ENCODE measurements around the gene RIT1. TPM values are rescaled to one million over a fixed set of nuclear protein-coding genes. Genes with fewer than 3 reads are reported as not detected.

Gene RIT1
- total RNA-seq, 1 donor from 2014 or later = 26.2 TPM

GRCh38 chr1:155864393-155864792 is 46.8 kb downstream of the RIT1 start:
- no peak for DNase-seq (ENCODE audit: low spot score)
- intact Hi-C loops (cut with DNase I) = no loop called here

GRCh38 chr1:155861896-155862295 is 49.3 kb downstream of the RIT1 start:
- intact Hi-C loops (cut with DNase I) = loop anchor here (2.0 kb wide), 2 partner anchors 49 to 73 kb away; partner anchors contain the start of genes KHDC4 and RIT1

GRCh38 chr1:155860970-155861510 is 50.1 kb downstream of the RIT1 start:
- intact Hi-C loops (cut with DNase I) = loop anchor here (2.0 kb wide), 2 partner anchors 50 to 74 kb away; partner anchors contain the start of genes KHDC4 and RIT1
- DNase-seq (ENCODE audit: low spot score) = no peak

More at GRCh38 chr1:155861896-155862295, 49.3 kb downstream of the RIT1 start:
- no peak for DNase-seq (ENCODE audit: low spot score)

- intact Hi-C loops (cut with DNase I) = loop anchor here (2.0 kb wide), 2 partner anchors 51 to 75 kb away; partner anchors contain the start of genes KHDC4 and RIT1
Measured at GRCh38 chr1:155859881-155860871, 51.0 kb downstream of the RIT1 start.

GRCh38 chr1:155859234-155859829 is 51.8 kb downstream of the RIT1 start, which contains the start of gene SYT11:
Gene SYT11, plus strand, starts transcription at chr1:155859567. Its CDS starts 195 bp downstream, at chr1:155859762.
- intact Hi-C loops (cut with DNase I) = no loop called here
- peak; percentile 98 for DNase-seq (ENCODE audit: low spot score)

More at GRCh38 chr1:155859881-155860871, 51.0 kb downstream of the RIT1 start:
- peak; percentile 95 for DNase-seq (ENCODE audit: low spot score)

GRCh38 chr1:155858800-155859233 is 52.3 kb downstream of the RIT1 start:
- intact Hi-C loops (cut with DNase I) = no loop called here
- no peak for DNase-seq (ENCODE audit: low spot score)

GRCh38 chr1:155856975-155857930 is 53.9 kb downstream of the RIT1 start, which contains the start of gene GON4L:
Gene GON4L, minus strand, starts transcription at chr1:155857214. Its CDS starts 3,434 bp downstream, at chr1:155853780.
- intact Hi-C loops (cut with DNase I) = no loop called here
- peak; percentile 94 for DNase-seq (ENCODE audit: low spot score)

GRCh38 chr1:155856257-155856974 is 54.7 kb downstream of the RIT1 start:
- intact Hi-C loops (cut with DNase I) = no loop called here
- no peak for DNase-seq (ENCODE audit: low spot score)

- intact Hi-C loops (cut with DNase I) = no loop called here
- no peak for DNase-seq (ENCODE audit: low spot score)
Measured at GRCh38 chr1:155850345-155850744, 60.8 kb downstream of the RIT1 start.

GRCh38 chr1:155847823-155848529 is 63.2 kb downstream of the RIT1 start:
- DNase-seq (ENCODE audit: low spot score) = no peak
- intact Hi-C loops (cut with DNase I) = no loop called here

Small RNA genes within 50 kb of the gene (microRNA-seq; reads per million reads assigned to microRNA genes)
- not detected for gene MIR6738

Other genes starting within 250 kb of the RIT1 start
- gene YY1AP1, start 222.6 kb downstream of the RIT1 start, total RNA-seq = 66.3 TPM
- gene DAP3, start 222.3 kb downstream of the RIT1 start, total RNA-seq = 91.2 TPM
- gene GON4L, start 54.1 kb downstream of the RIT1 start, total RNA-seq = 29.5 TPM
- gene SYT11, start 51.8 kb downstream of the RIT1 start, total RNA-seq = 24.4 TPM
- gene KHDC4, start 23.1 kb upstream of the RIT1 start, total RNA-seq = 26.8 TPM
- gene RXFP4, start 30.3 kb upstream of the RIT1 start, total RNA-seq = not detected
- 95.9 TPM for gene ARHGEF2, start 67.2 kb upstream of the RIT1 start, total RNA-seq
- gene SSR2, start 109.6 kb upstream of the RIT1 start, total RNA-seq = 81.2 TPM
- gene UBQLN4, start 142.4 kb upstream of the RIT1 start, total RNA-seq = 26.3 TPM
- gene LAMTOR2, start 143.4 kb upstream of the RIT1 start, total RNA-seq = 49.8 TPM
- not detected for gene RAB25, start 149.8 kb upstream of the RIT1 start, total RNA-seq
- 0.24 TPM for gene MEX3A, start 171.1 kb upstream of the RIT1 start, total RNA-seq
- gene LMNA, start 203.4 kb upstream of the RIT1 start, total RNA-seq = 298 TPM
- gene SEMA4A, start 242.2 kb upstream of the RIT1 start, total RNA-seq = 2.7 TPM

Measured in cardiac septum (tissue), 1 donor.